ENCODE data around the gene PPIF.

PPIF gene

GRCh38 chr10:79397051-79397450 lies 49.8 kb downstream of the PPIF start:
- CTCF ChIA-PET: interaction anchor here (1.1 to 2.1 kb wide), 3 partner anchors 17 to 91 kb away, joined by 3 to 6 read pairs (median 5); no protein-coding TSS in a partner anchor
- peaks cover 0 to 14% (median 9%) of the 10 kb centered on the region in 4 experiments for H3K4me1 ChIP-seq (ENCODE audit: control extremely low read depth in 1 of 4, control insufficient read depth in 4 of 4, insufficient read depth in 4 of 4, low read length in 3 of 4)
- H3K36me3 ChIP-seq (ENCODE audit: control insufficient read depth in 4 of 4, insufficient read depth in 4 of 4, low read length in 3 of 4): no peaks in the 10 kb centered on the region
- DNase-seq: no peak
- no peak overlapping the region for H3K27ac ChIP-seq (ENCODE audit: insufficient read depth in 1 of 2, low read depth in 1 of 2, low read length in 2 of 2, poor library complexity in 1 of 2, severe bottlenecking in 2 of 2)
- POLR2A ChIA-PET: no interaction called here
- H3K4me3 ChIP-seq (ENCODE audit: control insufficient read depth in 1 of 7, extremely low read depth in 1 of 7, insufficient read depth in 4 of 7, low read depth in 2 of 7, low read length in 6 of 7): no peak overlapping the region
- no peaks in the 10 kb centered on the region for H3K27me3 ChIP-seq (replicated peaks in 2 of 5; ENCODE audit: control insufficient read depth in 4 of 5, insufficient read depth in 5 of 5, low read length in 4 of 5)
- WGBS (ENCODE audit: insufficient coverage): 98% methylated on average over 5 of the region's 6 CpGs
- H3K9me3 ChIP-seq (ENCODE audit: control extremely low read depth in 1 of 5, control insufficient read depth in 4 of 5, insufficient read depth in 2 of 5, low read depth in 1 of 5, low read length in 4 of 5): no peaks in the 10 kb centered on the region

- DNase-seq: no peak
- H3K4me1 ChIP-seq (ENCODE audit: control extremely low read depth in 1 of 4, control insufficient read depth in 4 of 4, insufficient read depth in 4 of 4, low read length in 3 of 4): peaks cover 0 to 17% (median 9%) of the 10 kb centered on the region in 4 experiments
- no peak overlapping the region for H3K4me3 ChIP-seq (ENCODE audit: control insufficient read depth in 1 of 7, extremely low read depth in 1 of 7, insufficient read depth in 4 of 7, low read depth in 2 of 7, low read length in 6 of 7)
- ChIA-PET CTCF (interaction anchor here (1.1 to 3.9 kb wide), 5 partner anchors 9 to 90 kb away, joined by 3 to 19 read pairs (median 5); no protein-coding TSS in a partner anchor), POLR2A (no interaction called here)
- H3K36me3 ChIP-seq (ENCODE audit: control insufficient read depth in 4 of 4, insufficient read depth in 4 of 4, low read length in 3 of 4): no peaks in the 10 kb centered on the region
- H3K9me3 ChIP-seq (ENCODE audit: control extremely low read depth in 1 of 5, control insufficient read depth in 4 of 5, insufficient read depth in 2 of 5, low read depth in 1 of 5, low read length in 4 of 5): no peaks in the 10 kb centered on the region
- H3K27ac ChIP-seq (ENCODE audit: insufficient read depth in 1 of 2, low read depth in 1 of 2, low read length in 2 of 2, poor library complexity in 1 of 2, severe bottlenecking in 2 of 2): no peak overlapping the region
- WGBS (ENCODE audit: insufficient coverage): 86% methylated on average over 16 of the region's 17 CpGs
- peaks cover 0 to 4% (median 0%) of the 10 kb centered on the region in 5 experiments for H3K27me3 ChIP-seq (replicated peaks in 2 of 5; ENCODE audit: control insufficient read depth in 4 of 5, insufficient read depth in 5 of 5, low read length in 4 of 5)
Observed at GRCh38 chr10:79397575-79398303, 50.5 kb downstream of the PPIF start.

- no peak for DNase-seq
- peaks cover 2 to 26% (median 17%) of the 10 kb centered on the region in 4 experiments for H3K4me1 ChIP-seq (ENCODE audit: control extremely low read depth in 1 of 4, control insufficient read depth in 4 of 4, insufficient read depth in 4 of 4, low read length in 3 of 4)
- 96% methylated on average over 4 of the region's 4 CpGs for WGBS (ENCODE audit: insufficient coverage)
- ChIA-PET POLR2A (no interaction called here), CTCF (interaction anchor here (1.6 to 3.9 kb wide), 4 partner anchors 8 to 69 kb away, joined by 4 to 19 read pairs (median 8); no protein-coding TSS in a partner anchor)
- no peaks in the 10 kb centered on the region for H3K36me3 ChIP-seq (ENCODE audit: control insufficient read depth in 4 of 4, insufficient read depth in 4 of 4, low read length in 3 of 4)
- peaks cover 0 to 12% (median 0%) of the 10 kb centered on the region in 5 experiments for H3K27me3 ChIP-seq (replicated peaks in 2 of 5; ENCODE audit: control insufficient read depth in 4 of 5, insufficient read depth in 5 of 5, low read length in 4 of 5)
- H3K27ac ChIP-seq (ENCODE audit: insufficient read depth in 1 of 2, low read depth in 1 of 2, low read length in 2 of 2, poor library complexity in 1 of 2, severe bottlenecking in 2 of 2): no peak overlapping the region
- no peaks in the 10 kb centered on the region for H3K9me3 ChIP-seq (ENCODE audit: control extremely low read depth in 1 of 5, control insufficient read depth in 4 of 5, insufficient read depth in 2 of 5, low read depth in 1 of 5, low read length in 4 of 5)
- H3K4me3 ChIP-seq (ENCODE audit: control insufficient read depth in 1 of 7, extremely low read depth in 1 of 7, insufficient read depth in 4 of 7, low read depth in 2 of 7, low read length in 6 of 7): no peak overlapping the region
Observed at GRCh38 chr10:79398642-79399041, 51.4 kb downstream of the PPIF start.

- H3K9me3 ChIP-seq (ENCODE audit: control extremely low read depth in 1 of 5, control insufficient read depth in 4 of 5, insufficient read depth in 2 of 5, low read depth in 1 of 5, low read length in 4 of 5): no peaks in the 10 kb centered on the region
- no peak overlapping the region for H3K4me3 ChIP-seq (ENCODE audit: control insufficient read depth in 1 of 7, extremely low read depth in 1 of 7, insufficient read depth in 4 of 7, low read depth in 2 of 7, low read length in 6 of 7)
- 16% methylated on average over 12 of the region's 15 CpGs for WGBS (ENCODE audit: insufficient coverage)
- no peaks in the 10 kb centered on the region for H3K36me3 ChIP-seq (ENCODE audit: control insufficient read depth in 4 of 4, insufficient read depth in 4 of 4, low read length in 3 of 4)
- H3K4me1 ChIP-seq (ENCODE audit: control extremely low read depth in 1 of 4, control insufficient read depth in 4 of 4, insufficient read depth in 4 of 4, low read length in 3 of 4): peaks cover 2 to 33% (median 24%) of the 10 kb centered on the region in 4 experiments
- ChIA-PET POLR2A (no interaction called here), CTCF (interaction anchor here (0.7 to 3.9 kb wide), 7 partner anchors 8 to 88 kb away, joined by 3 to 19 read pairs (median 5); no protein-coding TSS in a partner anchor)
- H3K27me3 ChIP-seq (replicated peaks in 2 of 5; ENCODE audit: control insufficient read depth in 4 of 5, insufficient read depth in 5 of 5, low read length in 4 of 5): peaks cover 0 to 12% (median under 1%) of the 10 kb centered on the region in 5 experiments
- DNase-seq: no peak
- no peak overlapping the region for H3K27ac ChIP-seq (ENCODE audit: insufficient read depth in 1 of 2, low read depth in 1 of 2, low read length in 2 of 2, poor library complexity in 1 of 2, severe bottlenecking in 2 of 2)
Observed at GRCh38 chr10:79399223-79399831, 52.1 kb downstream of the PPIF start.

- peaks cover 0 to 22% (median 6%) of the 10 kb centered on the region in 5 experiments for H3K27me3 ChIP-seq (replicated peaks in 2 of 5; ENCODE audit: control insufficient read depth in 4 of 5, insufficient read depth in 5 of 5, low read length in 4 of 5)
- peaks cover 0 to 6% (median 0%) of the 10 kb centered on the region in 5 experiments for H3K9me3 ChIP-seq (ENCODE audit: control extremely low read depth in 1 of 5, control insufficient read depth in 4 of 5, insufficient read depth in 2 of 5, low read depth in 1 of 5, low read length in 4 of 5)
- peak; percentile 34 to 55 (median 54) for DNase-seq
- H3K4me1 ChIP-seq (ENCODE audit: control extremely low read depth in 1 of 4, control insufficient read depth in 4 of 4, insufficient read depth in 4 of 4, low read length in 3 of 4): peaks cover 2 to 43% (median 31%) of the 10 kb centered on the region in 4 experiments
- WGBS (ENCODE audit: insufficient coverage): 90% methylated on average over 9 of the region's 11 CpGs
- no peak overlapping the region for H3K4me3 ChIP-seq (ENCODE audit: control insufficient read depth in 1 of 7, extremely low read depth in 1 of 7, insufficient read depth in 4 of 7, low read depth in 2 of 7, low read length in 6 of 7)
- no peak overlapping the region for H3K27ac ChIP-seq (ENCODE audit: insufficient read depth in 1 of 2, low read depth in 1 of 2, low read length in 2 of 2, poor library complexity in 1 of 2, severe bottlenecking in 2 of 2)
- ChIA-PET POLR2A (no interaction called here), CTCF (interaction anchor here (0.7 to 3.9 kb wide), 13 partner anchors 9 to 93 kb away, joined by 3 to 19 read pairs (median 5); no protein-coding TSS in a partner anchor)
- no peaks in the 10 kb centered on the region for H3K36me3 ChIP-seq (ENCODE audit: control insufficient read depth in 4 of 4, insufficient read depth in 4 of 4, low read length in 3 of 4)
Observed at GRCh38 chr10:79400146-79401004, 53.1 kb downstream of the PPIF start.

- WGBS (ENCODE audit: insufficient coverage): 92% methylated on average over 20 of the region's 23 CpGs
- Histone ChIP-seq H3K4me1 (ENCODE audit: control extremely low read depth in 1 of 4, control insufficient read depth in 4 of 4, insufficient read depth in 4 of 4, low read length in 3 of 4) (peaks cover 2 to 45% (median 31%) of the 10 kb centered on the region in 4 experiments), H3K36me3 (ENCODE audit: control insufficient read depth in 4 of 4, insufficient read depth in 4 of 4, low read length in 3 of 4) (no peaks in the 10 kb centered on the region), H3K4me3 (ENCODE audit: control insufficient read depth in 1 of 7, extremely low read depth in 1 of 7, insufficient read depth in 4 of 7, low read depth in 2 of 7, low read length in 6 of 7) (no peak overlapping the region), H3K27me3 (replicated peaks in 2 of 5; ENCODE audit: control insufficient read depth in 4 of 5, insufficient read depth in 5 of 5, low read length in 4 of 5) (peaks cover 0 to 30% (median 7%) of the 10 kb centered on the region in 5 experiments), H3K27ac (ENCODE audit: insufficient read depth in 1 of 2, low read depth in 1 of 2, low read length in 2 of 2, poor library complexity in 1 of 2, severe bottlenecking in 2 of 2) (no peak overlapping the region), H3K9me3 (ENCODE audit: control extremely low read depth in 1 of 5, control insufficient read depth in 4 of 5, insufficient read depth in 2 of 5, low read depth in 1 of 5, low read length in 4 of 5) (peaks cover 0 to 6% (median 0%) of the 10 kb centered on the region in 5 experiments)
- CTCF ChIA-PET: interaction anchor here (0.8 to 3.9 kb wide), 11 partner anchors 12 to 93 kb away, joined by 3 to 19 read pairs (median 5); no protein-coding TSS in a partner anchor
- DNase-seq: no peak
- POLR2A ChIA-PET: no interaction called here
Observed at GRCh38 chr10:79401015-79401921, 54.0 kb downstream of the PPIF start.
